NCI-H2171 treated with DMSO at 0.1 percent for 48 hours (cell line): ENCODE data around the gene NBPF3.

Experiments used
- DNase-seq: peaks from one replicate; lab custom pipeline; 2025; lab: John Stamatoyannopoulos, UW

The NBPF3 gene

GRCh38 chr1:21520899-21521716 lies 81.2 kb downstream of the NBPF3 start:
- peak; percentile 99 for DNase-seq

GRCh38 chr1:21521717-21522060 lies 81.8 kb downstream of the NBPF3 start:
- DNase-seq, result no peak

GRCh38 chr1:21522525-21523038 lies 82.6 kb downstream of the NBPF3 start:
- no peak for DNase-seq

- no peak for DNase-seq
These were observed 83.4 kb downstream of the NBPF3 start for GRCh38 chr1:21523297-21523813.

- no peak for DNase-seq
These were observed 84.3 kb downstream of the NBPF3 start for GRCh38 chr1:21524220-21524619.

- DNase-seq, result peak; percentile 43
These were observed 84.9 kb downstream of the NBPF3 start for GRCh38 chr1:21524686-21525339.

- no peak for DNase-seq
These were observed 85.4 kb downstream of the NBPF3 start for GRCh38 chr1:21525340-21525717.

- DNase-seq, result no peak
These were observed 86.5 kb downstream of the NBPF3 start for GRCh38 chr1:21526441-21526840.

GRCh38 chr1:21530368-21531016 lies 90.6 kb downstream of the NBPF3 start:
- DNase-seq, result no peak

- DNase-seq, result no peak
These were observed 91.3 kb downstream of the NBPF3 start for GRCh38 chr1:21531241-21531640.

- DNase-seq, result no peak
These were observed 92.6 kb downstream of the NBPF3 start for GRCh38 chr1:21532496-21532895.

GRCh38 chr1:21532992-21533534 lies 93.1 kb downstream of the NBPF3 start:
- no peak for DNase-seq

- peak; percentile 57 for DNase-seq
These were observed 94.2 kb downstream of the NBPF3 start for GRCh38 chr1:21534146-21534545.
